Measurements from ENCODE around the gene NTNG2. TPM values are rescaled to one million over a fixed set of nuclear protein-coding genes. Genes with fewer than 3 reads are reported as not detected.

The NTNG2 gene
- polyA plus RNA-seq, 6 donors from 2014 or later, result 0.35 to 4.0 (median 1.4) TPM

- Mint-ChIP-seq H3K27ac (peak overlapping the region in 2 of 6 donors; percentile 15 to 49), H3K27me3 (peaks cover 3 to 40% (median 26%) of the 10 kb centered on the region in 3 donors), H3K4me1 (no peaks in the 10 kb centered on the region), H3K36me3 (no peaks in the 10 kb centered on the region), H3K9me3 (no peaks in the 10 kb centered on the region), H3K4me3 (no peak overlapping the region)
- no peak for ATAC-seq (ENCODE audit: low read depth in 2 of 2)
- DNase-seq, result no peak
Observed at GRCh38 chr9:132228062-132228461, 66.2 kb downstream of the NTNG2 start.

GRCh38 chr9:132230605-132231004, 68.7 kb downstream of the NTNG2 start:
- H3K9me3 Mint-ChIP-seq, result no peaks in the 10 kb centered on the region
- H3K27me3 Mint-ChIP-seq, result peaks cover 0 to 37% (median 26%) of the 10 kb centered on the region in 3 donors
- H3K27ac Mint-ChIP-seq, result no peak overlapping the region
- DNase-seq (no peak), ATAC-seq (ENCODE audit: low read depth in 2 of 2) (no peak)
- no peak overlapping the region for H3K4me3 Mint-ChIP-seq
- H3K36me3 Mint-ChIP-seq, result no peaks in the 10 kb centered on the region
- H3K4me1 Mint-ChIP-seq, result peaks cover 0 to 1% (median 0%) of the 10 kb centered on the region in 3 donors

DNA sequence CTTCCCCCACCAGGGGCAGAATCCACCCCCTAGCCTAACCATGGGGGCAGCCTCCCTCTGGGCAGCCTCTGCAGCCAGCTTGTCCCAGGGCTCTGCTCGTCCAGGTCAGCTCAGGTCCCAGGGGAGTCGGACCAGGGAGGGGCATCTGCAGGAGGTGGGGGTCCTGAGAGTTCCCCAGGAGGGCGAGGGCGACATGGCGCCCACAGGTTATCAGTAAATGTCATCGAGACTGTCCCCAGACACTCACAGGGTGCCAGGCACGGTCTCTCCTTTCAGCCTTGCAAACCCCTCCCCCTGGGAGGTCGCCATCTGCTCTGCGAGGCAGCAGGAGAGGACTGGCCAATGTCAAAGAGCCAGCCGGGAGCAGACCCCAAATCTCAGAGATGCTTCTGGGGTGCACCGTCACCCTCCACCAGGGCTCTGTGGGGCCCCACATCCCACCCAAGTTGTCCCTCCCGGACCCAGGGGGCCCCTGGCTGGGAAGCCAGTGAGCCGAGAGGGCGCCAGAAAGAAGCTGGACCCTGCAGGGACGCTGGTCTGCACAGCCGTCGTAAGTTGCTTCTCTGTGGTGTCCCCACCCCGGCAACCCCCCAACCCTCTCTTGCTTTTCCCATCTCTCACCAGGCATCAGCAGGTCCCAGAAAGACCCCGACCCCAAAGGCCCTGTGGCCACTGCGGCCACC, 69.3 kb downstream of the NTNG2 start:
- Mint-ChIP-seq H3K4me1 (peaks cover 0 to 6% (median 0%) of the 10 kb centered on the region in 3 donors), H3K36me3 (no peaks in the 10 kb centered on the region), H3K4me3 (no peak overlapping the region), H3K9me3 (no peaks in the 10 kb centered on the region), H3K27me3 (peaks cover 0 to 37% (median 26%) of the 10 kb centered on the region in 3 donors), H3K27ac (no peak overlapping the region)
- DNase-seq (no peak), ATAC-seq (ENCODE audit: low read depth in 2 of 2) (no peak)

DNA sequence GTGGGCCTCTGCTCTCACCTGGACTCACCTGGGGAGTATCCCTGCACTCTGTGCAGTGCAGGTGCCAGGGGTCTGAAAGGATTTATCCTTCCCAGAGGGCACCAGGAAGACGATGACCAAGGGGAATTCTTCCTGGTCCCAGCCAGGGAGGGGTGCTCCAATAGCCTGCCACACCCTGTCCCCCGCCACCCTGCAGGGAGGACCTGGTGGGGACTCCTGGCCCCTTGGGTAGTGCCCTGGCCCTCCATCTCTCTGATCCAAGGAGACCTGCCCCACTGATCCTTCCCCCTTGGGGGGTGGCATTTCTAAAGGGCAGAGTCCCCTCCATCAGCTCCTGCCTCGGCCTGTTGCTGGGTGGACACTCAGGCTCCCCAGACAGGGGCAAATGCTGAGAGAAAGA, 70.7 kb downstream of the NTNG2 start:
- no peak overlapping the region for H3K4me3 Mint-ChIP-seq
- H3K27ac Mint-ChIP-seq, result peak overlapping the region in 1 of 6 donors; percentile 88
- no peaks in the 10 kb centered on the region for H3K9me3 Mint-ChIP-seq
- H3K36me3 Mint-ChIP-seq, result no peaks in the 10 kb centered on the region
- H3K27me3 Mint-ChIP-seq, result peaks cover 0 to 31% (median 19%) of the 10 kb centered on the region in 3 donors
- no peak for DNase-seq
- peaks cover 0 to 13% (median 7%) of the 10 kb centered on the region in 3 donors for H3K4me1 Mint-ChIP-seq
- no peak for ATAC-seq (ENCODE audit: low read depth in 2 of 2)

DNA sequence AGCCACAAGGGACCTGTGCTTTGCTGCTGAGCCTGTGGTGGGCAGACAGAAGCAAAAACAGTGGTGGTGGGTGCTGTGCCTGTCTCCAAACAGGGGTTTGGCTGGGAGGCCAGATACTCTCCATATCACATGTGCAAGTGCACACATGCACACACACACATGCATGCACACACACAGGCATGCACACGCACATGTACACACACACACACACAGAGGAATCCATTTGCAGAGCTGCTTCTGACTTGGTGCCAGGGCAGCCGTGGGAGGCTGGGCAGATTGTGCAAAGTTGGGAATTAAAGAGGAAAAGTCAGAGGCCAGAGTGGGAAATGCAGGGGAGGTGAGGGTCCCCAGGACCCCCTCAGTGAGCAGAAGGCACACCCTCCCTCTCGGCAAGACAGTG, 71.3 kb downstream of the NTNG2 start:
- ATAC-seq (ENCODE audit: low read depth in 2 of 2), result no peak
- Mint-ChIP-seq H3K4me3 (no peak overlapping the region), H3K27ac (no peak overlapping the region), H3K9me3 (no peaks in the 10 kb centered on the region), H3K27me3 (peaks cover 0 to 27% (median 19%) of the 10 kb centered on the region in 3 donors), H3K36me3 (no peaks in the 10 kb centered on the region), H3K4me1 (peaks cover 0 to 13% (median 7%) of the 10 kb centered on the region in 3 donors)
- DNase-seq, result no peak

DNA sequence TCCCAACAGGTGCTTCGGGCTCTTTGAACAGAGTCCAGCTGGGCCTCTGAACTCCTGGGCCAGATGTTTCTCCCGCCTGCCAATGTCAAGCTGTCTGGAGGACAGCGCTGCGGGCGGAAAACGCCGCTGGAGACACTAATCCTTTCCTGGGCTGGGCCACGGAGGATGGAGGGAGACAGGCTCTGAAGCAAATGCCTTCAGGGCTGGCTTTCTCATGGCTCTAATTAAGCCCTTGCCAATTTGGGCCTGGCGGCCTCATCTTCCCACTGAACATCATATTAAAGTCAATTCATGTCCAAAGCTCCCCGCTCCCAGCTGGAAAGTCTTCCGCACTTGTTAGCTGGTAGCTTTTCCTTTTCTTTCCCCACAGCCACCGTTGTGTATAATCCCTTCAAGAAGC, 72.7 kb downstream of the NTNG2 start:
- Mint-ChIP-seq H3K27me3 (peaks cover 0 to 27% (median 7%) of the 10 kb centered on the region in 3 donors), H3K27ac (no peak overlapping the region), H3K9me3 (no peaks in the 10 kb centered on the region), H3K36me3 (no peaks in the 10 kb centered on the region), H3K4me3 (peak overlapping the region in 1 of 8 donors; percentile 29), H3K4me1 (peaks cover 0 to 13% (median 7%) of the 10 kb centered on the region in 3 donors)
- no peak for DNase-seq
- no peak for ATAC-seq (ENCODE audit: low read depth in 2 of 2)

DNA sequence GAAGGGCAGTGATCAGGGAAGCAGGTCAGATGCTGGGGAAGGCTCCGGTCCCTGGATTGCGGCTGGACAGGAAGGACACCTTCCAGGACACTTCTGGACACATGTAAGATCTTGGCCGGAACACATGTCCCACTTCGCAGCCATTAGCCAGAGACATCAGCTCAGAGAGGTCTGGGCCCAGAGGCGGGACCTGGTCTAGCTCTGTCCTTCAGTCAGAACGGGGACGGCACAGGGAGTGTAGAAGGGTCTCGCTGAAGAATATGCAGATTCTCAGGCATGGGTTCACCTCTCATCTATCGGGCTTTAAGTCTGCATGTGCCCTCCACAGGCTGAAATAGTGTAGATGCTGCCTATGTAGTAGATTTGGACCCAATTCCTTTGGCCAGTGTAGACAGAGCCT, 73.3 kb downstream of the NTNG2 start:
- ATAC-seq (ENCODE audit: low read depth in 2 of 2) (no peak), DNase-seq (no peak)
- no peaks in the 10 kb centered on the region for H3K9me3 Mint-ChIP-seq
- H3K36me3 Mint-ChIP-seq, result no peaks in the 10 kb centered on the region
- peaks cover 0 to 25% (median under 1%) of the 10 kb centered on the region in 3 donors for H3K27me3 Mint-ChIP-seq
- H3K4me1 Mint-ChIP-seq, result peaks cover 0 to 13% (median 10%) of the 10 kb centered on the region in 3 donors
- H3K4me3 Mint-ChIP-seq, result peak overlapping the region in 1 of 8 donors; percentile 26
- no peak overlapping the region for H3K27ac Mint-ChIP-seq

GRCh38 chr9:132235894-132236661, 74.2 kb downstream of the NTNG2 start:
- Mint-ChIP-seq H3K4me3 (peak overlapping the region in 1 of 8 donors; percentile 72), H3K4me1 (peaks cover 1 to 13% (median 10%) of the 10 kb centered on the region in 3 donors), H3K27me3 (peaks cover 0 to 22% (median 0%) of the 10 kb centered on the region in 3 donors), H3K9me3 (no peaks in the 10 kb centered on the region), H3K36me3 (no peaks in the 10 kb centered on the region), H3K27ac (peak overlapping the region in 1 of 6 donors; percentile 69)
- ATAC-seq (ENCODE audit: low read depth in 2 of 2) (no peak), DNase-seq (peak; percentile 64)

DNA sequence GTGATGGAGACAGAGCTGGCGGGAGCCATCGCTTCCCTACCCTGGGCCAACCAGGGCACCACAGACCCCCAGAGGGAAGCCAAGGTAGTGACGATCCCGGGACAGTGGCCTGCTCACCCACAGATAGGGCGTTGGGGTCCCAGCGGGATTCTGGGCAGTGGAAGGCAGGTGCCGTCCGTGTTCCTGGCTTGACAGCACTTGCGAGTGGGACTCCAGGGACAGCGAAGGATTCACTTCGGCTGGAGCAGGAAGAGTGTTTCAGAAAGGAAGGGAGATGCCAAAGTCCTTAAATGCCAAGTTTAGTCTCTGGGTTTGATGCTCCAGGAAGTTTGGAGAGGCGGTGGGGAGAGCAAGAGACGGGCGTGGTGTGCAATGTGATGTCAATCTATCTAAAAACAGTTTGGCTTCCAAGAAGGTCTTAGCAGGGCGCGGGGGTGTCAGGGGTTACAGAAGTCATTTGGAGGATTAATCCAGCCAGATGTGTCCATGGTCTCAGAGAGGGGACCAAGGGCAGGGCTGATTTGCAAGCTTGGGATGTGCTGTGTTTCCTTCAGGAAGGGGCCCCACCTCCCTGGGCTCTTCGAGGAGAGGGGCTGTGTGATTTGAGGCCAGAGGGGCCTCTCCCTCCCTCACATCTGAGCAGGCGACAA, 74.9 kb downstream of the NTNG2 start:
- Mint-ChIP-seq H3K27me3 (peaks cover 0 to 17% (median 0%) of the 10 kb centered on the region in 3 donors), H3K9me3 (no peaks in the 10 kb centered on the region), H3K4me1 (peaks cover 6 to 13% (median 10%) of the 10 kb centered on the region in 3 donors), H3K27ac (peak overlapping the region in 1 of 6 donors; percentile 53), H3K4me3 (peak overlapping the region in 1 of 8 donors; percentile 72), H3K36me3 (no peaks in the 10 kb centered on the region)
- ATAC-seq (ENCODE audit: low read depth in 2 of 2) (no peak), DNase-seq (no peak)

GRCh38 chr9:132237481-132237880, 75.6 kb downstream of the NTNG2 start:
- Mint-ChIP-seq H3K36me3 (no peaks in the 10 kb centered on the region), H3K4me1 (peaks cover 10 to 17% (median 13%) of the 10 kb centered on the region in 3 donors), H3K9me3 (no peaks in the 10 kb centered on the region), H3K4me3 (no peak overlapping the region), H3K27ac (no peak overlapping the region), H3K27me3 (peaks cover 0 to 14% (median 0%) of the 10 kb centered on the region in 3 donors)
- ATAC-seq (ENCODE audit: low read depth in 2 of 2) (no peak), DNase-seq (no peak)

- no peak overlapping the region for H3K4me3 Mint-ChIP-seq
- ATAC-seq (ENCODE audit: low read depth in 2 of 2) (no peak), DNase-seq (no peak)
- H3K9me3 Mint-ChIP-seq, result no peaks in the 10 kb centered on the region
- H3K27ac Mint-ChIP-seq, result no peak overlapping the region
- no peaks in the 10 kb centered on the region for H3K36me3 Mint-ChIP-seq
- H3K4me1 Mint-ChIP-seq, result peaks cover 12 to 20% (median 19%) of the 10 kb centered on the region in 3 donors
- peaks cover 0 to 8% (median 0%) of the 10 kb centered on the region in 3 donors for H3K27me3 Mint-ChIP-seq
Observed at GRCh38 chr9:132238026-132238972, 76.4 kb downstream of the NTNG2 start.

- H3K4me3 Mint-ChIP-seq, result peak overlapping the region in 1 of 8 donors; percentile 52
- no peaks in the 10 kb centered on the region for H3K9me3 Mint-ChIP-seq
- no peak for ATAC-seq (ENCODE audit: low read depth in 2 of 2)
- H3K27me3 Mint-ChIP-seq, result peaks cover 0 to 4% (median 0%) of the 10 kb centered on the region in 3 donors
- H3K4me1 Mint-ChIP-seq, result peaks cover 16 to 26% (median 25%) of the 10 kb centered on the region in 3 donors
- H3K27ac Mint-ChIP-seq, result peak overlapping the region in 1 of 6 donors; percentile 65
- H3K36me3 Mint-ChIP-seq, result no peaks in the 10 kb centered on the region
- DNase-seq, result no peak
Observed at GRCh38 chr9:132238992-132239391, 77.1 kb downstream of the NTNG2 start.

All from naive B cell (primary cell).